ENCODE results near the gene SNCA.

The SNCA gene

DNA sequence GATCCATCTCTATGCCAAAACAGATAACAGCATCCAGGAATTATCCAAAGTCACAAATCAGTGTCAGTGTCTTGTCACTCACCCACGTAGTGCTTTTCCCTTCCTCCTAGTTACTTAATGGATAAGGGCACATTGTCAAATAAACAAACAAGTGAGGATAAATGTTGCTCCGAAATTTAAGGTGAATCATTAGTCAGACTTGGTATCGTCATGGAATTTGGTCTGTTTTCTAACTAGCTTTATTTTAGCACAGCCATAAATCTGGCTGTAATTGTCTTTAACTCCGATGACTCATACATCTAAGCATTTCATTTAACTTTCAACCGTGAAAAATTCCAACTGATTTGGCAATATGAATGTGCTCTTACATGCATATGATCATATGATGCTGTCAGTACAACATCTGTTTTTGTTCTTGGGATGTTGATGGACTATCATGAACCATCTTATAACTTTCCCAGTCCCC is 83.3 kb downstream of the SNCA start:
- DNase-seq, result peak; percentile 97
- Histone ChIP-seq H4K8ac (ENCODE audit: low read length) (peak overlapping the region; percentile 3), H3K79me1 (replicated peaks; ENCODE audit: low read length, poor library complexity, severe bottlenecking) (no peaks in the 10 kb centered on the region), H3K4me2 (ENCODE audit: low read length, poor library complexity, severe bottlenecking) (peak overlapping the region; percentile 44), H3K9me3 (ENCODE audit: control insufficient read depth, low read length) (no peaks in the 10 kb centered on the region), H3K36me3 (ENCODE audit: control insufficient read depth in 1 of 2, insufficient read depth in 2 of 2, low read depth in 1 of 2, low read length in 2 of 2) (no peaks in the 10 kb centered on the region), H3K14ac (ENCODE audit: low read length in 2 of 2) (no peak overlapping the region), H3K4me3 (ENCODE audit: insufficient read depth in 1 of 2, low read depth in 1 of 2, low read length in 2 of 2) (peak overlapping the region in 1 of 2 experiments; percentile 45), H2BK15ac (ENCODE audit: low read depth, poor library complexity, severe bottlenecking) (no peak overlapping the region), H2AFZ (ENCODE audit: low read depth, low read length) (no peak overlapping the region), H3K4ac (ENCODE audit: low read depth in 1 of 2, low read length in 2 of 2) (peak overlapping the region in 1 of 2 experiments; percentile 82), H3K4me1 (ENCODE audit: control insufficient read depth, insufficient read depth, low read depth, low read length) (peaks cover 2% of the 10 kb centered on the region), H3K23ac (ENCODE audit: low read length in 2 of 2) (no peak overlapping the region), H2AK5ac (ENCODE audit: low read length, severe bottlenecking) (no peak overlapping the region), H3K27ac (ENCODE audit: low read length, poor library complexity, severe bottlenecking) (peak overlapping the region; percentile 97), H3K9ac (ENCODE audit: low read length) (peak overlapping the region; percentile 77), H2BK5ac (ENCODE audit: low read depth, low read length, poor library complexity, severe bottlenecking) (peak overlapping the region; percentile 98), H2BK120ac (ENCODE audit: low read depth, low read length) (no peak overlapping the region), H3K27me3 (ENCODE audit: control insufficient read depth in 1 of 2, insufficient read depth in 1 of 2, low read length in 2 of 2) (no peaks in the 10 kb centered on the region), H3K18ac (ENCODE audit: low read depth in 1 of 2, low read length in 2 of 2) (peak overlapping the region; percentile 23 to 87), H4K91ac (ENCODE audit: low read length) (no peak overlapping the region), H2BK12ac (ENCODE audit: low read length in 2 of 2) (peak overlapping the region in 1 of 2 experiments; percentile 88)
- 0% methylated on average over 2 of the region's 5 CpGs for WGBS

DNA sequence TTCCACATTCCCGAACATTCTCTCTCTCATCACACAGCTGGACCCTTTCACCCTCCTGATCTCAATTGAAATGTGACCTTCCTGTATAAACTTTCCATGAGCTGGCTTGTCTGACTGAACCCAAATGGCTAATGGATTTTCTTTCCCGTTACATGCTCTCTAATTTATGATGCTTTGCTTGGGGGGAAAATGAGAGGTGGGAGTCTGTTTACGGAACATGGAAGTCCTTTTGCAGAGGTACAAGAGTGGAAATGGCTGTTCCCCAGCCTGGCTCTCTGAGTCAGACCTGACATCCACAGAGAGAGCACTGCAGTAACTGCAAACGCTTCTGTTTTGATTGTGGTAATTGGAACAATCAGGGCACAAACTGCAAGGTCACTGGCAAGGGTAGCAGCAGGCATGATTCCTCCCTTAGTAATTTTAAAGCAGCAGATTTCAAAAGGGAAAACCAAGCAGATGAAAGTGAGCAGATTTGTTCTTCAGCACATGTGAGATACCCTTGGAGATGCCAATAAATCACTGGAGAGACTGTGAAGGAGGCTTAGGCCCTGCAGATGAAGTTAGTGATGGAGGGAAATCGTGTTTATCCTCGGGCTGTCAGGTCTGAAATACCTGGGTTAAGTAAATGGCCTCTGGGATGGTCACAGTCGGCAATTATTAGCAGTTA is 83.9 kb downstream of the SNCA start:
- Histone ChIP-seq H4K8ac (ENCODE audit: low read length) (peak overlapping the region; percentile 3), H3K36me3 (ENCODE audit: control insufficient read depth in 1 of 2, insufficient read depth in 2 of 2, low read depth in 1 of 2, low read length in 2 of 2) (no peaks in the 10 kb centered on the region), H3K4ac (ENCODE audit: low read depth in 1 of 2, low read length in 2 of 2) (peak overlapping the region in 1 of 2 experiments; percentile 82), H3K4me1 (ENCODE audit: control insufficient read depth, insufficient read depth, low read depth, low read length) (peaks cover 2% of the 10 kb centered on the region), H3K9ac (ENCODE audit: low read length) (peak overlapping the region; percentile 77), H3K9me3 (ENCODE audit: control insufficient read depth, low read length) (no peaks in the 10 kb centered on the region), H2AK5ac (ENCODE audit: low read length, severe bottlenecking) (peak overlapping the region; percentile 77), H3K23ac (ENCODE audit: low read length in 2 of 2) (no peak overlapping the region), H2AFZ (ENCODE audit: low read depth, low read length) (no peak overlapping the region), H3K14ac (ENCODE audit: low read length in 2 of 2) (no peak overlapping the region), H3K27me3 (ENCODE audit: control insufficient read depth in 1 of 2, insufficient read depth in 1 of 2, low read length in 2 of 2) (no peaks in the 10 kb centered on the region), H3K18ac (ENCODE audit: low read depth in 1 of 2, low read length in 2 of 2) (peak overlapping the region; percentile 23 to 87), H2BK12ac (ENCODE audit: low read length in 2 of 2) (peak overlapping the region in 1 of 2 experiments; percentile 88), H3K79me1 (replicated peaks; ENCODE audit: low read length, poor library complexity, severe bottlenecking) (no peaks in the 10 kb centered on the region), H2BK15ac (ENCODE audit: low read depth, poor library complexity, severe bottlenecking) (no peak overlapping the region), H3K4me3 (ENCODE audit: insufficient read depth in 1 of 2, low read depth in 1 of 2, low read length in 2 of 2) (peak overlapping the region in 1 of 2 experiments; percentile 45), H4K91ac (ENCODE audit: low read length) (no peak overlapping the region), H2BK120ac (ENCODE audit: low read depth, low read length) (no peak overlapping the region), H2BK5ac (ENCODE audit: low read depth, low read length, poor library complexity, severe bottlenecking) (peak overlapping the region; percentile 98), H3K27ac (ENCODE audit: low read length, poor library complexity, severe bottlenecking) (peak overlapping the region; percentile 97), H3K4me2 (ENCODE audit: low read length, poor library complexity, severe bottlenecking) (peak overlapping the region; percentile 44)
- WGBS, result 2% methylated on average over 4 of the region's 7 CpGs
- peak; percentile 87 for DNase-seq

DNA sequence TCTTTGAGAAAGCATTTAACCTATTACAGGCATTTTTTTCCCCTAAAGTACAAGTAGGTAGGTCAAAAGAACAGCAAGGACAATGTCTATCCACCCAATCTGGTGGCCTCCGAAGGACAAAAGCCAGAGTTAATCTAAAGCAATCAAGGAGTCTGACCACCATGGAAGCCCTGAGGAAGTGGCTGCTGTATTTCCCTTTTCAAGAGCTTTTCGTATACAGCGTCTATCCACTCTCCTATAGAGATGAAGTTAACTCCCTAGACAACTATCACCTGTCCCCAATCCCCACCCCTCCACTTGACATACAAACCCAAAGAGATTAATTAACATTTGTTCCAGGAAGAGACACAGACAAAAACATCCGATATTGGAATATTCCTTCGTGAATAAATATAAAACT is 85.5 kb downstream of the SNCA start:
- no peak overlapping the region for H3K4me3 ChIP-seq (ENCODE audit: insufficient read depth in 1 of 2, low read depth in 1 of 2, low read length in 2 of 2)
- no peak overlapping the region for H3K4me2 ChIP-seq (ENCODE audit: low read length, poor library complexity, severe bottlenecking)
- H3K9ac ChIP-seq (ENCODE audit: low read length), result no peak overlapping the region
- H3K27ac ChIP-seq (ENCODE audit: low read length, poor library complexity, severe bottlenecking), result no peak overlapping the region
- H2AFZ ChIP-seq (ENCODE audit: low read depth, low read length), result no peak overlapping the region
- no peak overlapping the region for H4K8ac ChIP-seq (ENCODE audit: low read length)
- H3K27me3 ChIP-seq (ENCODE audit: control insufficient read depth in 1 of 2, insufficient read depth in 1 of 2, low read length in 2 of 2), result no peaks in the 10 kb centered on the region
- no peak overlapping the region for H3K14ac ChIP-seq (ENCODE audit: low read length in 2 of 2)
- H2BK5ac ChIP-seq (ENCODE audit: low read depth, low read length, poor library complexity, severe bottlenecking), result no peak overlapping the region
- peak overlapping the region in 1 of 2 experiments; percentile 82 for H3K4ac ChIP-seq (ENCODE audit: low read depth in 1 of 2, low read length in 2 of 2)
- H2BK12ac ChIP-seq (ENCODE audit: low read length in 2 of 2), result peak overlapping the region; percentile 31 to 66
- H2BK15ac ChIP-seq (ENCODE audit: low read depth, poor library complexity, severe bottlenecking), result no peak overlapping the region
- H3K18ac ChIP-seq (ENCODE audit: low read depth in 1 of 2, low read length in 2 of 2), result no peak overlapping the region
- H4K91ac ChIP-seq (ENCODE audit: low read length), result no peak overlapping the region
- H2AK5ac ChIP-seq (ENCODE audit: low read length, severe bottlenecking), result peak overlapping the region; percentile 98
- no peaks in the 10 kb centered on the region for H3K9me3 ChIP-seq (ENCODE audit: control insufficient read depth, low read length)
- H3K23ac ChIP-seq (ENCODE audit: low read length in 2 of 2), result no peak overlapping the region
- H3K4me1 ChIP-seq (ENCODE audit: control insufficient read depth, insufficient read depth, low read depth, low read length), result peaks cover 2% of the 10 kb centered on the region
- H2BK120ac ChIP-seq (ENCODE audit: low read depth, low read length), result peak overlapping the region; percentile 19
- no peaks in the 10 kb centered on the region for H3K36me3 ChIP-seq (ENCODE audit: control insufficient read depth in 1 of 2, insufficient read depth in 2 of 2, low read depth in 1 of 2, low read length in 2 of 2)
- WGBS, result 81% methylated on average over 5 of the region's 5 CpGs
- no peaks in the 10 kb centered on the region for H3K79me1 ChIP-seq (replicated peaks; ENCODE audit: low read length, poor library complexity, severe bottlenecking)
- no peak for DNase-seq

DNA sequence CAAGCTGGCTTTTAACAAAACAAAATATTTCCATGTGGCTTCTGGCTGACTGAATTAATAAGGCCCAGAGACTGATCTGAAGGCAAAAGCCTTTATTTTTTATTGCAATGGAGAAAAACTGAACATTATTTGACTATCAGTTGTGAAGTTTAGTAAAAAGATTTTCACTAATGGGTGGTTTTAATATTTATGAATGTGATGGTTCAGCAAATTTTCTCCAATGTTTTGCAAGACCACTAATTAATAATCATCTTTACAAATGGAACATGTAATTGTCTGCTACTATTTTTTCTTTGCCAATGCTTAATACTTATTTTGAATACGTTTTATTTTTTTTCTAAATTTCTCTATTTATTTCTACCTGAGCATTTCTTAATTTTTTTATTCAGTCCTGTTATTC is 90.6 kb downstream of the SNCA start:
- no peak overlapping the region for H2BK5ac ChIP-seq (ENCODE audit: low read depth, low read length, poor library complexity, severe bottlenecking)
- H2BK120ac ChIP-seq (ENCODE audit: low read depth, low read length), result no peak overlapping the region
- H2BK12ac ChIP-seq (ENCODE audit: low read length in 2 of 2), result no peak overlapping the region
- H2BK15ac ChIP-seq (ENCODE audit: low read depth, poor library complexity, severe bottlenecking), result no peak overlapping the region
- no peak overlapping the region for H3K18ac ChIP-seq (ENCODE audit: low read depth in 1 of 2, low read length in 2 of 2)
- no peaks in the 10 kb centered on the region for H3K36me3 ChIP-seq (ENCODE audit: control insufficient read depth in 1 of 2, insufficient read depth in 2 of 2, low read depth in 1 of 2, low read length in 2 of 2)
- no peak overlapping the region for H3K14ac ChIP-seq (ENCODE audit: low read length in 2 of 2)
- no peaks in the 10 kb centered on the region for H3K27me3 ChIP-seq (ENCODE audit: control insufficient read depth in 1 of 2, insufficient read depth in 1 of 2, low read length in 2 of 2)
- H3K27ac ChIP-seq (ENCODE audit: low read length, poor library complexity, severe bottlenecking), result no peak overlapping the region
- no peaks in the 10 kb centered on the region for H3K79me1 ChIP-seq (replicated peaks; ENCODE audit: low read length, poor library complexity, severe bottlenecking)
- no peak overlapping the region for H2AK5ac ChIP-seq (ENCODE audit: low read length, severe bottlenecking)
- H4K91ac ChIP-seq (ENCODE audit: low read length), result no peak overlapping the region
- no peak overlapping the region for H3K4me2 ChIP-seq (ENCODE audit: low read length, poor library complexity, severe bottlenecking)
- no peaks in the 10 kb centered on the region for H3K9me3 ChIP-seq (ENCODE audit: control insufficient read depth, low read length)
- WGBS, result no CpG with 5 or more reads among the region's 1 CpG
- H3K9ac ChIP-seq (ENCODE audit: low read length), result no peak overlapping the region
- no peaks in the 10 kb centered on the region for H3K4me1 ChIP-seq (ENCODE audit: control insufficient read depth, insufficient read depth, low read depth, low read length)
- no peak overlapping the region for H2AFZ ChIP-seq (ENCODE audit: low read depth, low read length)
- H3K23ac ChIP-seq (ENCODE audit: low read length in 2 of 2), result no peak overlapping the region
- H3K4ac ChIP-seq (ENCODE audit: low read depth in 1 of 2, low read length in 2 of 2), result no peak overlapping the region
- H3K4me3 ChIP-seq (ENCODE audit: insufficient read depth in 1 of 2, low read depth in 1 of 2, low read length in 2 of 2), result no peak overlapping the region
- no peak for DNase-seq
- H4K8ac ChIP-seq (ENCODE audit: low read length), result no peak overlapping the region

Data from mesenchymal stem cell (in vitro differentiated cells and primary cell).